ENCODE measurements around the gene CCL25.

GRCh38 chr19:8050274-8051096, 2.1 kb upstream of the CCL25 start:
- TF ChIP-seq, protein P1, sequence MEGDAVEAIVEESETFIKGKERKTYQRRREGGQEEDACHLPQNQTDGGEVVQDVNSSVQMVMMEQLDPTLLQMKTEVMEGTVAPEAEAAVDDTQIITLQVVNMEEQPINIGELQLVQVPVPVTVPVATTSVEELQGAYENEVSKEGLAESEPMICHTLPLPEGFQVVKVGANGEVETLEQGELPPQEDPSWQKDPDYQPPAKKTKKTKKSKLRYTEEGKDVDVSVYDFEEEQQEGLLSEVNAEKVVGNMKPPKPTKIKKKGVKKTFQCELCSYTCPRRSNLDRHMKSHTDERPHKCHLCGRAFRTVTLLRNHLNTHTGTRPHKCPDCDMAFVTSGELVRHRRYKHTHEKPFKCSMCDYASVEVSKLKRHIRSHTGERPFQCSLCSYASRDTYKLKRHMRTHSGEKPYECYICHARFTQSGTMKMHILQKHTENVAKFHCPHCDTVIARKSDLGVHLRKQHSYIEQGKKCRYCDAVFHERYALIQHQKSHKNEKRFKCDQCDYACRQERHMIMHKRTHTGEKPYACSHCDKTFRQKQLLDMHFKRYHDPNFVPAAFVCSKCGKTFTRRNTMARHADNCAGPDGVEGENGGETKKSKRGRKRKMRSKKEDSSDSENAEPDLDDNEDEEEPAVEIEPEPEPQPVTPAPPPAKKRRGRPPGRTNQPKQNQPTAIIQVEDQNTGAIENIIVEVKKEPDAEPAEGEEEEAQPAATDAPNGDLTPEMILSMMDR (IDR thresholded peaks at IDR 0.05): no peak
- TF ChIP-seq EP300 (IDR thresholded peaks at IDR 0.05): no peak
- no peak for TF ChIP-seq POLR2A (IDR thresholded peaks at IDR 0.05; ENCODE audit: low read depth)
